H1 (cell line): ENCODE measurements around the gene ATAD3A.
"Not testable (repeated sequence)": the region's sequence is repeated elsewhere in the genome, so short reads cannot be mapped to it uniquely, and the experiment has no call there.

ENCODE experiments used
- CHD1 ChIP-seq: IDR thresholded peaks from 2 replicates; pipeline ENCODE4 v1.6.1; 2012; ENCODE audit warnings: low read depth, low read length, improper control_type of control experiment
- CTCF ChIP-seq, 3 experiments: IDR thresholded peaks; 1 replicate in 2 of 3; 2 replicates in 1 of 3; pipeline versions ENCODE4 v1.5.1 to v1.6.1; 2011; ENCODE audit warnings: low read length in 3 of 3, mild to moderate bottlenecking in 3 of 3, inconsistent platforms in 2 of 3, low read depth in 1 of 3, moderate library complexity in 1 of 3; ENCODE audit not compliant: insufficient read depth in 1 of 3; ENCODE audit errors: control extremely low read depth in 1 of 3
- EP300 ChIP-seq, 2 experiments: IDR thresholded peaks; 1 replicate in 1 of 2; 2 replicates in 1 of 2; pipeline ENCODE4 v1.6.1; 2011 to 2012; ENCODE audit warnings: low read depth in 2 of 2, low read length in 2 of 2, mild to moderate bottlenecking in 2 of 2, borderline replicate concordance in 1 of 2, inconsistent platforms in 1 of 2, moderate library complexity in 1 of 2
- HDAC2 ChIP-seq, 2 experiments: fragments of 300-600 bp in 1 of 2; sonication (generic) in 1 of 2; IDR thresholded peaks; 2 replicates each; pipeline ENCODE4 v1.6.1; 2011 to 2012; ENCODE audit warnings: low read depth in 2 of 2, low read length in 2 of 2, mild to moderate bottlenecking in 2 of 2, moderate library complexity in 2 of 2, borderline replicate concordance in 1 of 2, inconsistent platforms in 1 of 2
- JUN ChIP-seq: IDR thresholded peaks from 2 replicates; pipeline ENCODE4 v1.6.1; 2011; ENCODE audit warnings: low read depth, mild to moderate bottlenecking, improper control_type of control experiment, low read length
- JUND ChIP-seq: IDR thresholded peaks from 2 replicates; pipeline ENCODE4 v1.6.1; 2011; ENCODE audit warnings: mild to moderate bottlenecking, improper control_type of control experiment, low read length
- MAX ChIP-seq: IDR thresholded peaks from 2 replicates; pipeline ENCODE4 v1.6.1; 2012; ENCODE audit warnings: inconsistent platforms
- POLR2AphosphoS5 ChIP-seq: IDR thresholded peaks from 2 replicates; pipeline ENCODE4 v1.6.1; 2011; ENCODE audit warnings: low read depth, low read length
- TAF1 ChIP-seq: IDR thresholded peaks from 2 replicates; pipeline ENCODE4 v1.6.1; 2011; ENCODE audit warnings: mild to moderate bottlenecking, low read depth, low read length
- TBP ChIP-seq: IDR thresholded peaks from 2 replicates; pipeline ENCODE4 v1.6.1; 2011; ENCODE audit warnings: low read depth, low read length, improper control_type of control experiment
- TEAD4 ChIP-seq: IDR thresholded peaks from 2 replicates; pipeline ENCODE4 v1.6.1; 2012; ENCODE audit warnings: low read depth, low read length, inconsistent platforms, mixed read lengths
- YY1 ChIP-seq: IDR thresholded peaks from 2 replicates; pipeline ENCODE4 v1.6.1; 2011; ENCODE audit warnings: low read depth, mild to moderate bottlenecking, low read length

DNA sequence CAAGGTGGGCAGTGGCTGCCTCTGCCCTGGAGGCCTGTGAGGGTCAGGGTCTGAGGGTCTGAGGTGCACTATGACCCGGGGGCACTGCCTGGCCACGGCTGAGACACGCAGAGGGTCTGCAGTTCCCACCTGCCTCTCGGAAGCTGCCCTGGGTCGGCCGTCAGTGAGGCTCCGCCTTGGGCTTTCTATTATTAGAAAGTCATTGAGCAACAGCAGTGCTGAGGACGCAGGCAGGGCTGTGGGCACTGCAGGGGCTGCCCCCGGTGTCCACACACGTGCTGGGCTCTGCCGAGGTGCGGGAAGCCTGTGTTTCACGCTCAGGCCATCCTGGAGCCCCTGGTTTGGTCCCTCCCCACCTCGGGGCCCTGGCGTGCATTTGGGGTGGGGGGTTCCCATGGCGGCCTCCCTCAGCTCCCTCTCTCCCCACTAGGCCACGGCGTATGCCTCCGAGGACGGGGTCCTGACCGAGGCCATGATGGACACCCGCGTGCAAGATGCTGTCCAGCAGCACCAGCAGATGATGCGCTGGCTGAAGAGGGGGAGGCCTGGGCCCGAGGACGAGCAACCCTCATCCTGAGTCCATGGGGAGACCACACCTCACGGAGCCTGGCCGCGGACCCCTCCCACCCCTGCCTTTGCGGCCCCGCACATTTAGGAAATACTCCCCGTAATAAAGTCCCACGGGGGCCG is 3.0 kb upstream of the ATAD3A start:
- not testable (repeated sequence) for TF ChIP-seq EP300 (IDR thresholded peaks at IDR 0.05; ENCODE audit: borderline replicate concordance in 1 of 2, low read depth in 2 of 2, low read length in 2 of 2); TAF1; HDAC2 (IDR thresholded peaks at IDR 0.05; ENCODE audit: borderline replicate concordance in 1 of 2, low read depth in 2 of 2, low read length in 2 of 2); JUND; YY1; CTCF (IDR thresholded peaks at IDR 0.05; ENCODE audit: control extremely low read depth in 1 of 3, insufficient read depth in 1 of 3, low read depth in 1 of 3, low read length in 3 of 3); POLR2AphosphoS5; TBP; JUN; TEAD4; MAX; CHD1
